HepG2 (cell line): ENCODE results near the gene L2HGDH. TPM values are rescaled to one million over a fixed set of nuclear protein-coding genes. Genes with fewer than 3 reads are reported as not detected.

Experiments used
- GLI4 ChIP-seq: sonication (generic); formaldehyde crosslinking; IDR thresholded peaks from 2 replicates; pipeline ENCODE4 v1.5.1; 2020; ENCODE audit warnings: missing genetic modification reagents, mild to moderate bottlenecking, moderate library complexity, borderline replicate concordance
- KDM4B ChIP-seq: sonication (generic); formaldehyde crosslinking; IDR thresholded peaks from 2 replicates; pipeline ENCODE4 v1.4.0; 2020; ENCODE audit warnings: missing genetic modification reagents
- MLXIP ChIP-seq: sonication (generic); formaldehyde crosslinking; IDR thresholded peaks from 2 replicates; pipeline ENCODE4 v1.9.0; 2021; ENCODE audit warnings: missing genetic modification reagents, borderline replicate concordance
- NCOA1 ChIP-seq: sonication (generic); formaldehyde crosslinking; IDR thresholded peaks from 2 replicates; pipeline ENCODE4 v1.9.0; 2021; ENCODE audit warnings: missing genetic modification reagents
- PBX2 ChIP-seq: IDR thresholded peaks from 2 replicates; pipeline ENCODE4 v1.6.1; 2016; ENCODE audit warnings: control low read depth
- PHF5A ChIP-seq: IDR thresholded peaks from one replicate; pipeline ENCODE4 v1.6.1; 2018; ENCODE audit warnings: low read depth, missing genetic modification reagents; ENCODE audit not compliant: unreplicated experiment
- PRMT3 ChIP-seq: sonication (generic); formaldehyde crosslinking; IDR thresholded peaks from 2 replicates; pipeline ENCODE4 v1.8.1; 2022; ENCODE audit warnings: low read depth, mild to moderate bottlenecking, moderate library complexity, missing genetic modification reagents, borderline replicate concordance
- SCMH1 ChIP-seq: sonication (generic); formaldehyde crosslinking; IDR thresholded peaks from 2 replicates; pipeline ENCODE4 v1.9.0; 2021; ENCODE audit warnings: missing genetic modification reagents, mild to moderate bottlenecking, borderline replicate concordance
- SMARCE1 ChIP-seq: fragments of 450-650 bp; IDR thresholded peaks from 2 replicates; pipeline ENCODE4 v1.6.1; 2017; ENCODE audit warnings: borderline replicate concordance
- SMC3 ChIP-seq: IDR thresholded peaks from 2 replicates; pipeline ENCODE4 v1.6.1; 2011; ENCODE audit warnings: low read length, improper control_type of control experiment
- ZFP91 ChIP-seq: sonication (generic); formaldehyde crosslinking; IDR thresholded peaks from 2 replicates; pipeline ENCODE4 v1.9.0; 2022; ENCODE audit warnings: missing genetic modification reagents, mild to moderate bottlenecking, borderline replicate concordance
- ZMYM4 ChIP-seq: sonication (generic); formaldehyde crosslinking; IDR thresholded peaks from 2 replicates; pipeline ENCODE4 v1.8.1; 2023; ENCODE audit warnings: mild to moderate bottlenecking, missing genetic modification reagents
- ZNF556 ChIP-seq: sonication (generic); formaldehyde crosslinking; IDR thresholded peaks from 2 replicates; pipeline ENCODE4 v1.4.0; 2020; ENCODE audit warnings: mild to moderate bottlenecking, missing genetic modification reagents, borderline replicate concordance
- ZNF672 ChIP-seq: sonication (generic); formaldehyde crosslinking; IDR thresholded peaks from 2 replicates; pipeline ENCODE4 v1.8.1; 2022; ENCODE audit warnings: missing genetic modification reagents
- ZNF691 ChIP-seq: sonication (generic); formaldehyde crosslinking; IDR thresholded peaks from 2 replicates; pipeline ENCODE4 v1.4.0; 2020; ENCODE audit warnings: missing genetic modification reagents, low read depth, mild to moderate bottlenecking, borderline replicate concordance
- ZNF788 ChIP-seq: sonication (generic); formaldehyde crosslinking; IDR thresholded peaks from 2 replicates; pipeline ENCODE4 v1.5.0; 2020; ENCODE audit warnings: mild to moderate bottlenecking, missing genetic modification reagents, borderline replicate concordance
- polyA plus RNA-seq, 8 experiments: library from polyadenylated mRNA; depleted of rRNA in 3 of 8; stranded (reverse) in 7 of 8; unstranded in 1 of 8; fragments of >200 nt; fragmentation: Illumina TruSeq in 4 of 8; extraction: Trizol in 4 of 8; gene quantifications; 2 replicates each; pipeline versions ENCODE4 v1.2.1 to v1.2.3, GENCODE V29; 2011 to 2016; ENCODE audit warnings: low read depth in 4 of 8, missing spikeins in 1 of 8, mixed read lengths in 1 of 8; ENCODE audit not compliant: insufficient read depth in 1 of 8
- total RNA-seq, 5 experiments: library from RNA; depleted of rRNA; stranded (reverse); fragments of >200 nt; fragmentation: Illumina TruSeq; extraction: Trizol; gene quantifications; 2 replicates each; pipeline ENCODE4 v1.2.3, GENCODE V29; 2016; ENCODE audit warnings: low read depth in 1 of 5
- TF ChIP-seq, protein P1 (sequence below): sonication (generic); formaldehyde crosslinking; IDR thresholded peaks from 2 replicates; pipeline ENCODE4 v1.5.0; 2020; ENCODE audit warnings: mild to moderate bottlenecking, missing genetic modification reagents
- TF ChIP-seq, protein P2 (sequence below): sonication (generic); formaldehyde crosslinking; IDR thresholded peaks from 2 replicates; pipeline ENCODE4 v1.8.0; 2022; ENCODE audit warnings: missing genetic modification reagents, low read depth, mild to moderate bottlenecking, borderline replicate concordance

L2HGDH gene
- total and polyA plus RNA-seq, 2 of the 13 experiments (the other 11 are each of a cell fraction or from before 2014, with no cell fraction given): 3.3 to 5.0 TPM

GRCh38 chr14:50311972-50312733, at the start of gene L2HGDH, which contains the start of gene DMAC2L (continued):
- 0 out of 2 replicates have a peak, but pooled peaks have one; percentile 34 for TF ChIP-seq PRMT3
- TF ChIP-seq PHF5A (CRISPR knock-in tag): no peak
- TF ChIP-seq NCOA1 (CRISPR knock-in tag): peak; percentile 31; the same call in 1 of the 2 replicates
- TF ChIP-seq, protein P1, sequence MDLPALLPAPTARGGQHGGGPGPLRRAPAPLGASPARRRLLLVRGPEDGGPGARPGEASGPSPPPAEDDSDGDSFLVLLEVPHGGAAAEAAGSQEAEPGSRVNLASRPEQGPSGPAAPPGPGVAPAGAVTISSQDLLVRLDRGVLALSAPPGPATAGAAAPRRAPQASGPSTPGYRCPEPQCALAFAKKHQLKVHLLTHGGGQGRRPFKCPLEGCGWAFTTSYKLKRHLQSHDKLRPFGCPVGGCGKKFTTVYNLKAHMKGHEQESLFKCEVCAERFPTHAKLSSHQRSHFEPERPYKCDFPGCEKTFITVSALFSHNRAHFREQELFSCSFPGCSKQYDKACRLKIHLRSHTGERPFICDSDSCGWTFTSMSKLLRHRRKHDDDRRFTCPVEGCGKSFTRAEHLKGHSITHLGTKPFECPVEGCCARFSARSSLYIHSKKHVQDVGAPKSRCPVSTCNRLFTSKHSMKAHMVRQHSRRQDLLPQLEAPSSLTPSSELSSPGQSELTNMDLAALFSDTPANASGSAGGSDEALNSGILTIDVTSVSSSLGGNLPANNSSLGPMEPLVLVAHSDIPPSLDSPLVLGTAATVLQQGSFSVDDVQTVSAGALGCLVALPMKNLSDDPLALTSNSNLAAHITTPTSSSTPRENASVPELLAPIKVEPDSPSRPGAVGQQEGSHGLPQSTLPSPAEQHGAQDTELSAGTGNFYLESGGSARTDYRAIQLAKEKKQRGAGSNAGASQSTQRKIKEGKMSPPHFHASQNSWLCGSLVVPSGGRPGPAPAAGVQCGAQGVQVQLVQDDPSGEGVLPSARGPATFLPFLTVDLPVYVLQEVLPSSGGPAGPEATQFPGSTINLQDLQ (CRISPR knock-in tag): peak; percentile 94
- TF ChIP-seq SCMH1 (CRISPR knock-in tag): no peak
- 0 out of 2 replicates have a peak, but pooled peaks have one; percentile 36 for TF ChIP-seq KDM4B (CRISPR knock-in tag)
- no peak for TF ChIP-seq PBX2
- no peak for TF ChIP-seq MLXIP (CRISPR knock-in tag)
- TF ChIP-seq GLI4 (CRISPR knock-in tag): peak; percentile 93; the same call in 1 of the 2 replicates
- peak; percentile 87 for TF ChIP-seq ZNF788 (CRISPR knock-in tag)
- no peak for TF ChIP-seq SMC3
- TF ChIP-seq ZNF556 (CRISPR knock-in tag): 0 out of 2 replicates have a peak, but pooled peaks have one; percentile 25
- no peak for TF ChIP-seq ZNF672
- peak; percentile 91 for TF ChIP-seq ZFP91 (CRISPR knock-in tag)
- TF ChIP-seq SMARCE1: no peak
- peak; percentile 70; the same call in 1 of the 2 replicates for TF ChIP-seq ZNF691 (CRISPR knock-in tag)
- peak; percentile 94 for TF ChIP-seq ZMYM4 (CRISPR knock-in tag)
- TF ChIP-seq, protein P2, sequence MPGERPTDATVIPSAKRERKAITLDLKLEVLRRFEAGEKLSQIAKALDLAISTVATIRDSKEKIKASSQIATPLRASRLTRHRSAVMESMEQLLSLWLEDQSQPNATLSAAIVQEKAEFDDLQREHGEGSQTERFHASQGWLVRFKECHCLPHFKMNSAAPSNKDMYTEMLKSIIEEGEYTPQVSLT: peak; percentile 12; the same call in 1 of the 2 replicates
